Rectal smooth muscle tissue (tissue), 1 donor: ENCODE measurements around the gene VENTX.

Experiments used
- H3K27ac ChIP-seq: one replicate; pipeline ENCODE4 v1.7.0; 2013; ENCODE audit warnings: low read depth, low read length, inconsistent platforms
- H3K27me3 ChIP-seq: one replicate; pipeline ENCODE4 v1.7.0; 2013; ENCODE audit warnings: low read length; ENCODE audit not compliant: control insufficient read depth, insufficient read depth
- H3K36me3 ChIP-seq: one replicate; pipeline ENCODE4 v1.7.0; 2013; ENCODE audit warnings: low read length; ENCODE audit not compliant: control insufficient read depth, insufficient read depth
- H3K4me1 ChIP-seq: one replicate; pipeline ENCODE4 v1.7.0; 2013; ENCODE audit warnings: low read length; ENCODE audit not compliant: control insufficient read depth, insufficient read depth
- H3K4me3 ChIP-seq: one replicate; pipeline ENCODE4 v1.7.0; 2013; ENCODE audit warnings: low read length
- H3K9ac ChIP-seq: one replicate; pipeline ENCODE4 v1.7.0; 2013; ENCODE audit warnings: low read length

VENTX gene

GRCh38 chr10:133249975-133250754, 12.5 kb downstream of the VENTX start:
- H3K36me3 ChIP-seq, result no peaks in the 10 kb centered on the region
- no peak overlapping the region for H3K9ac ChIP-seq
- H3K4me1 ChIP-seq, result no peaks in the 10 kb centered on the region
- H3K4me3 ChIP-seq, result no peak overlapping the region
- H3K27ac ChIP-seq, result no peak overlapping the region
- peaks cover 10% of the 10 kb centered on the region for H3K27me3 ChIP-seq

DNA sequence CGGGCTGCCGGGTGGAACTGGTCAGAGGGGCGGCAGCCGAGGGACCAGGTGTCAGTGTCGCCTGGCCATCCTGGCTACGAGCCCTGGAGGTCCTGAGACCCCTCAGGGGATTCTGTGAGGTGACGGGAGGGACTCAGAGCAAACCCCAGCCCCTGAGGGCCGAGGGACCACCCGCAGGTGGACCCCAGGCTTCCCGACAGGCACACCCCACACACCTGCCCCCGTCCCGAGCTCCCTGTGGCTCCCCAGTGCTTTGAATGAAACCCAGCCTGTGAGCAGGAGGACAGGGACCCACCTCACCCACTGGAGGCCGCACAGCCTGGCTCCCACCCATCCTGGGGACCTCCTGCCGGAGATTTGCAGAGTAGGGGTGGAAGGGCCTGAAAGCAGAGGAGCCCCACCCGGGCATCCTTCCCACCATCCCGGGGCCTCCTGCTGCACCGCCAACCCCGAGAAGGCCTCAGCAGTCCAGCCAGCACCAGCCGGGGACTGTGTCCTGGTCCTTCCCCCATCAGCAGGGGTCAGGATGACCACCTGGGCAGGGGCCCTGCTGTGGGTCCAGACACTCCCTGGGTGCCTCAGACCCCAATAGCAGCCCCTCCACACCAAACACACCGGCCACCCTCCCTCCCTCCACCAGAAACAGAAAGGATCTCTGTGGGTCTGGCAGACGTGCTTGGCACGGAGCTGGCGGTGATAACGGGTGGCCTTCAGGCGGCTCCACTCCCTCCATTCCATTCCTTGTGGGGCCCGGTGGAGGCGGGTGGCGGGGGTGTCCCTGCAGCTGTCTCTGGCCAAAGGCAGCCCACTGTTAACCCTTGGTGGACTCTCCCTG, 13.9 kb downstream of the VENTX start:
- Histone ChIP-seq H3K36me3 (no peaks in the 10 kb centered on the region), H3K4me1 (no peaks in the 10 kb centered on the region), H3K27me3 (peaks cover 4% of the 10 kb centered on the region), H3K9ac (no peak overlapping the region), H3K4me3 (no peak overlapping the region), H3K27ac (no peak overlapping the region)

DNA sequence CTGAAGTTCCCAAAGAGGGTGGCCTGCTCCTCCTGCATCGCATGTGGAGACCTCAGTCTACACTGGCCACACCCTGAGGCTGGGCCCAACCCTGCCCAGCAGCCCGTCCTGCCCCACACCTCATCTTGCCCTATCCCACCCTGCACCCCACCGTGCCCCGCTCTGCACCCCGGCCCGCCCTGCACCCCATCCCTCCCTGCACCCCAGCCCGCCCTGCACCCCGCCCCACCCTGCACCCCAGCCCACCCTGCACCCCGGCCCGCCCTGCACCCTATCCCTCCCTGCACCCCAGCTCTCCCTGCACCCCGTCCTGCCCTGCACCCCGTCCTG, 14.5 kb downstream of the VENTX start:
- Histone ChIP-seq H3K9ac (no peak overlapping the region), H3K4me1 (no peaks in the 10 kb centered on the region), H3K27ac (no peak overlapping the region), H3K36me3 (no peaks in the 10 kb centered on the region), H3K27me3 (peaks cover 4% of the 10 kb centered on the region), H3K4me3 (no peak overlapping the region)

DNA sequence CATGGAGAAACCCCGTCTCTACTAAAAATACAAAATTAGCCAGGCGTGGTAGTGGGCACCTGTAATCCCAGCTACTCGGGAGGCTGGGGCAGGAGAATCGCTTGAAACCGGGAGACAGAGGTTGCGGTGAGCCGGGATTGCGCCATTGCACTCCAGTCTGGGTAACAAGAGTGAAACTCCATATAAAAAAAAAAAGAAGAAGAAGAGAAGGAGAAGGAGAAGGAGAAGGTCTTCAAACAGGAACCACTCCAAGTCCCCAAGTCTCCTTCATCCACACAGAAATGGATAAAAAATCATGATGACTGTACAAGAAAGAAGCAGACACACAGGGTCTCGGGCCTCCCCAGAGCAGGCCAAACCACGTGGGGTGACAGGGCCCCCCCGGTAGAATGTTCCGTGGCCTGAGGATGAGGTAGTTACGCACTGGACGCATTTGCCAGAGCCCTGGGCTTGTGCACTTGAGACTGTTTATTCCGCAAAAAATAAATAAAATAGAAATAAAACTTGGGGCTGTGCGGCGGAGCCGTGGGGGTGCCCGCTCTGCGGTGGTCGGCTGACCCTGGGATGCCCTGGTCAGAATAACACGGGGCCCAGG, 15.8 kb downstream of the VENTX start:
- Histone ChIP-seq H3K36me3 (no peaks in the 10 kb centered on the region), H3K4me1 (no peaks in the 10 kb centered on the region), H3K9ac (no peak overlapping the region), H3K27me3 (no peaks in the 10 kb centered on the region), H3K4me3 (no peak overlapping the region), H3K27ac (no peak overlapping the region)

DNA sequence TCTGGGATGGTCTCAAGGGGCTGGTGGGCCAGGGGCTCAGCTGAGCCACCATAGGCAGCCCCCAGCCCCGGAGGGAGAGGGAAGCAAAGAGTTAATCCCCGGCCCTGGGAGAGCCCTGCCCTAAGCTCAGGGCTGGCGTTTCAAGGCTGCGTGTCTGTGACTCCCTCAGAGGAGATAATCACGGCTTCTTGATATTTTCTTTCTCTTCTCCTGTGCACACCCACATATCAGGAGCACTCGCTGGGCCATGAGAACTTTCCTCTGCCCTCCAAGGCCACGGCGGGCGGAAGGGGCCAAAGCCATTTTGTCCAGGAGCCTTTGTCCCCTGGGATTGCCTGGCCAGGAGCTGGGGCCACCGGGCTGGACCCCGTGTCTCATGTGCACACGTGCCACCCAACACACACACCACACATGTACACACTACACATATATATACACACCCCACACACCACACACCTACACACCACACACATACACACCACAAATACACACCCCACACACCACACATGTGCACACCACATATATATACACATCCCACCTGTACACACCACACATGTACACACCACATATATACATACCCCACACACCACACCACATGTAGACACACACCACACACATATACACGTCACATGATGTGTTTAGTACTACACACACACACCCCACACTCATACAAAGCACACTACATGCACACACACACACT, 16.9 kb downstream of the VENTX start:
- Histone ChIP-seq H3K9ac (no peak overlapping the region), H3K27me3 (no peaks in the 10 kb centered on the region), H3K4me1 (no peaks in the 10 kb centered on the region), H3K4me3 (no peak overlapping the region), H3K36me3 (no peaks in the 10 kb centered on the region), H3K27ac (no peak overlapping the region)

DNA sequence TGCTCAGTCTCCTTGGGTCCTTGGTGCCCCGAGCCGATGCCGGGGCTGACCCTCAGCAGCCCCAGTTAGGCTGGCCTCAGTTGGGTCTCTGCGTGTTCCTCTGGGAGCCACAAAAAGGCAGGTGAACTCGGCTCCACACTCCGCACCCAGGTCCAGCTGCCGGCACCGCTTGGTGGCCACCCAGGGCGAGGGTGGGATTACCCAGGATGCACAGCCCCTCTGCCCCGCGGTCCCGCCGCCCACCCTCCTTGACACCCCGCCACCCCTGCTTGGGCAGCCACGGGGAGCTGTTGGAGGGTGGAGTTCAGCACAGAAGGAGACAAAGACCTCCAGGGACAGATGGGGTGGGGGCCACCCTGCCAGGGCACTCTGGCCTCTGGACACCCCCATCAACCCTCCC, 17.7 kb downstream of the VENTX start:
- Histone ChIP-seq H3K27ac (no peak overlapping the region), H3K27me3 (no peaks in the 10 kb centered on the region), H3K4me1 (no peaks in the 10 kb centered on the region), H3K36me3 (no peaks in the 10 kb centered on the region), H3K9ac (no peak overlapping the region), H3K4me3 (no peak overlapping the region)

- peaks cover 6% of the 10 kb centered on the region for H3K4me1 ChIP-seq
- H3K36me3 ChIP-seq, result no peaks in the 10 kb centered on the region
- H3K4me3 ChIP-seq, result no peak overlapping the region
- H3K27me3 ChIP-seq, result no peaks in the 10 kb centered on the region
- H3K27ac ChIP-seq, result no peak overlapping the region
- H3K9ac ChIP-seq, result no peak overlapping the region
These were observed 19.9 kb downstream of the VENTX start for GRCh38 chr10:133257489-133258065.

- Histone ChIP-seq H3K27me3 (no peaks in the 10 kb centered on the region), H3K27ac (no peak overlapping the region), H3K4me3 (no peak overlapping the region), H3K4me1 (peaks cover 6% of the 10 kb centered on the region), H3K9ac (no peak overlapping the region), H3K36me3 (no peaks in the 10 kb centered on the region)
These were observed 20.6 kb downstream of the VENTX start for GRCh38 chr10:133258066-133258817.

DNA sequence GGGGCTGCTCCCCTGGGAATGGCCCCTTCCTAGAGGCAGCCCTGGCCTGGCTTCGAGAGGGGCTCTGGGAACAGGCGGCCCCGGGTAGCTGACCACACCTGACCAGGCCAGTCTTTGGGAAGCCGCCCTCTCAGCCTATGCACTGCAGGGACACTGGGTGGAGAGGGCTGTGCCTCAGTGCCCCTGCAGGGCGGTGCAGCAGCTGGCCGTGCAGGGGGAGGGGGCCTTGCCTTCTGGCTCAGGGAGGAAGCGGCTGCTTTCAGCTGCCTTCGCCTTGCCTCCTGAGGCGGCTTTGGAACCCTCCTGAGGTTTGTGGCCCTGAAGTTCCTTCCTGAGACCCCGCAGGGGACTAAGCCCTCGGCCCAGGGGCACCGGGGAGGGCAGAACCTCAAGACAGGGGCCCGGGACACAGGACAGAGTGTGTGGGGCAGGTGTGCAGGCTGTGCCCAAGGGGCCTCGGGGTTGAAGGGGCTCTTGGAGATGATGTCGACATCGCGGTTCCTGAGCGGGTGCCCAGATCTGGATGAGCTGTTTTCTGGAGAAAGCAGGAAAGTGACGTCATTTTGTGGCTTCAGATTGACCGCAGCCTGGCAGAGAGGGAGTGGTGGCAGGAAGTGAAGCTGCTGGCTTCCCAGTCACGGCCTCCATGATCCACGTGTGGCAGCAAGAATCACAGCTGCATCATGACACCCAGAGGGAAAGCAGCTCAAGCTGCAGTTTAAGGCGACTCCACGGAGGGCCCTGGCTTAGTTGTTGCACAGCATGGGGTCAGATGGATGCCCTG, 21.4 kb downstream of the VENTX start:
- H3K27ac ChIP-seq, result no peak overlapping the region
- no peaks in the 10 kb centered on the region for H3K27me3 ChIP-seq

DNA sequence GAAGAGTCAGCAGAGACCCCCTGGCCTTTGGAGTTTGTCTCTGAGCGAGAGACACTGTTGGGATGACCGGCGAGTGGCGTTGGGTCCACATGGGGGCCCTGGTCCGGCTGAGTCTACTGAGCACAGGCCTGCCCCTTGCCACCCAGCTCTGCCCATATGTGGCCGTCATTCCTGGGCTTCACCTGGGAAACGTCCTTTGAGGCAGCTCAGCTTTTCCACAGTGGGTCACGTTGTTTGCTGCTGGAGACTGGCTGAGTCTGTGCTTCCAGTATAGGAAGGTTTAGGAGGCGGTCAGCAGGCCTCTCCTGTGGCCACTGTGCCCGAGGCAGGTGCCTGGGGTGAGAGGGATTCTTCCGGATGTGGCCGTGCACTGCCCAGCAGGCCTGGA, 21.9 kb downstream of the VENTX start:
- no peak overlapping the region for H3K9ac ChIP-seq
- peaks cover 6% of the 10 kb centered on the region for H3K4me1 ChIP-seq
- H3K36me3 ChIP-seq, result no peaks in the 10 kb centered on the region
- H3K27ac ChIP-seq, result no peak overlapping the region
- no peak overlapping the region for H3K4me3 ChIP-seq
- H3K27me3 ChIP-seq, result no peaks in the 10 kb centered on the region

More for the DNA sequence above, 21.4 kb downstream of the VENTX start:
- peaks cover 6% of the 10 kb centered on the region for H3K4me1 ChIP-seq
- H3K9ac ChIP-seq, result no peak overlapping the region
- no peak overlapping the region for H3K4me3 ChIP-seq
- no peaks in the 10 kb centered on the region for H3K36me3 ChIP-seq
